Germinal center (tissue), 1 donor: Measurements from ENCODE around the gene VWCE.

ENCODE experiments used
- DNase-seq: peaks from one replicate; pipeline ENCODE4 v3.0.0; 2012; ENCODE audit warnings: mixed read lengths, low spot score

The VWCE gene, protein sequence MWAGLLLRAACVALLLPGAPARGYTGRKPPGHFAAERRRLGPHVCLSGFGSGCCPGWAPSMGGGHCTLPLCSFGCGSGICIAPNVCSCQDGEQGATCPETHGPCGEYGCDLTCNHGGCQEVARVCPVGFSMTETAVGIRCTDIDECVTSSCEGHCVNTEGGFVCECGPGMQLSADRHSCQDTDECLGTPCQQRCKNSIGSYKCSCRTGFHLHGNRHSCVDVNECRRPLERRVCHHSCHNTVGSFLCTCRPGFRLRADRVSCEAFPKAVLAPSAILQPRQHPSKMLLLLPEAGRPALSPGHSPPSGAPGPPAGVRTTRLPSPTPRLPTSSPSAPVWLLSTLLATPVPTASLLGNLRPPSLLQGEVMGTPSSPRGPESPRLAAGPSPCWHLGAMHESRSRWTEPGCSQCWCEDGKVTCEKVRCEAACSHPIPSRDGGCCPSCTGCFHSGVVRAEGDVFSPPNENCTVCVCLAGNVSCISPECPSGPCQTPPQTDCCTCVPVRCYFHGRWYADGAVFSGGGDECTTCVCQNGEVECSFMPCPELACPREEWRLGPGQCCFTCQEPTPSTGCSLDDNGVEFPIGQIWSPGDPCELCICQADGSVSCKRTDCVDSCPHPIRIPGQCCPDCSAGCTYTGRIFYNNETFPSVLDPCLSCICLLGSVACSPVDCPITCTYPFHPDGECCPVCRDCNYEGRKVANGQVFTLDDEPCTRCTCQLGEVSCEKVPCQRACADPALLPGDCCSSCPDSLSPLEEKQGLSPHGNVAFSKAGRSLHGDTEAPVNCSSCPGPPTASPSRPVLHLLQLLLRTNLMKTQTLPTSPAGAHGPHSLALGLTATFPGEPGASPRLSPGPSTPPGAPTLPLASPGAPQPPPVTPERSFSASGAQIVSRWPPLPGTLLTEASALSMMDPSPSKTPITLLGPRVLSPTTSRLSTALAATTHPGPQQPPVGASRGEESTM

GRCh38 chr11:61294717-61295595, at the start of gene VWCE:
Gene VWCE, minus strand, starts transcription at chr11:61295316. Its CDS starts 279 bp downstream, at chr11:61295037.
- peak; percentile 91 for DNase-seq

DNA sequence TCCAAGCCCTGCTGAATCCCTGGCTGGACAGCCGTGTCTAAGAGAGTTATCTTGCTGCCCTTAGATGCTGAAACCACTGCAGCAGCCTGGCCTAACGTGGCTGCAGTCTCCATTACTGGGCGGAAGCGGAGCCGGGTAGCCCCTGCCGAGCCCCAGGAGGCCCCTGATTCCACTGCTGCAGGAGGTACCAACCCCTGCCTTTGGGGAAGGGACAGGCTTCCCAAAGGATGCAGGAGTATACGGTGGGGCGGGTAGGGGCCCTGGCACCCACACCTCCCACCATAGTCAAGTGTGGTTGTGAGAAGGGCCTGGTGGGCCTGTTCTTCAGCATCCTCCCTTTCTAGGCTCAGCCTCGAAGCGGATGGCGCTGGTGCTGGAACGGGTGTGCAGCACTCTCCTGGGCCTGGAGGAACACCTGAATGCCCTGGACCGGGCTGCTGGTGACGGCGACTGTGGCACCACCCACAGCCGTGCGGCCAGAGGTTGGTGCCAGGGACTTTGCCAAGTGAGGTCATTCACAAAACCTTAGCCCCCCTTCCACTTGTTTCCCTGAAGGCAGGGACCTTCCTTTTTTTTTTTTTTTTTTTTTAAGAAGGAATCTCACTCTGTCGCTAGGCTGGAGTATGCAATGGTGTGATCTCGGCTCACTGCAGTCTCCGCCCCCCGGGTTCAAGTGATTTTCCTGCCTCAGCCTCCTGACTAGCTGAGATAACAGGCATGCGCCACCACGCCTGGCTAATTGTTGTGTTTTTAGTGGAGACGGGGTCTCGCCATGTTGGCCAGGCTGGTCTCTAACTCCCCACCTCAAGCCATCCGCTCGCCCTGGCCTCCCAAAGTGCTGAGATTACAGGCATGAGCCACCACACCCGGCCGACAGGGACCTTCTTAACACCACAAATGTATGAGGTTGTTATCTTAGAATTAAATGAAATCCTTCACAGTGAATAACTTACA, 49.0 kb upstream of the VWCE start:
- DNase-seq: no peak

DNA sequence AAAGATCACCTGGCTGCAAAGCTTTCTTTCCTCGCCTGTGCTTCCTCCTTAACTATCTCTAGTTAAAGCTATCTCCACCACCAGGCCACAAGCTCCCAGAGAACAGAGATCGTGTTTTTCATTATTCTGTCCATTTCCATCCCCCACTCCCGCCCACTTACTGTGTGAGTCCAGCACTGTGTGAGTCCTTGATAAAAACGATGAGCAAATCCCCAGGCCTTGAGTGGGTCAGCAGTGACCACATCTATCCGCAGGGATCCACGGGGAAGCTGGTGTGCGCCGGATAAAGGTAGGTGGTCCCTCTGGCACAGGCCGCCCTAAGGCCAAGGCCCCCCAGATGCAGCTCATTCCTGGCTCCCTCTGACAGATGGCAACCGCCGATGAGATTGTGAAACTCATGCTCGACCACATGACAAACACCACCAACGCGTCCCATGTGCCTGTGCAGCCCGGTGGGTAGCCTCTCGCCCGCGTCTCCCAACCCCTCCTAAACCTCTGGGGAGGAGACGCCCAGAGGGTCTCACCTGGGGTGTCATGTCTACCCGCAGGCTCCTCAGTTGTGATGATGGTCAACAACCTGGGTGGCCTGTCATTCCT, 47.2 kb upstream of the VWCE start:
- DNase-seq: no peak

GRCh38 chr11:61341706-61342105, 46.6 kb upstream of the VWCE start:
- DNase-seq: no peak

DNA sequence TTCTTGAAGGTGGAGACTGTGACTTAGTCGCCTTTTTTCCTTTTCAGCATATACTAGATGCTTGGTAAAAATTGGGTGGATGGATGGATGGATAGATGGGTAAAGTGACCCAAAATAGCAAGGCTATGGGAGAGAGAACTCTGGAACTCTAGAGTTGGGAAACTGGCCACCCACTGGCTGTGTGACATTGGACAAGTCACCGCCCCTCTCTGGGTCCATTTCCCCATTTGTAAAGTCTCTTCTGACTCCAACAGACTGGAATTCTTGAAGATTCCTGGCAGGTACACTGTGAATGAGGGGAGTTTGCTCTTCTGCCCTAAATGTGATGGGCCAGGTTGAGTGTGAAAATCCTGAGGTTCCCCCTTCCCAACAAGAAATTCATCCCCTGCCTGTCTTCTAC, 45.9 kb upstream of the VWCE start:
- DNase-seq: no peak

- no peak for DNase-seq
Measured at GRCh38 chr11:61339490-61339878, 44.4 kb upstream of the VWCE start.

GRCh38 chr11:61338783-61339489, 43.8 kb upstream of the VWCE start:
- no peak for DNase-seq

- DNase-seq: no peak
Measured at GRCh38 chr11:61337706-61338470, 42.8 kb upstream of the VWCE start.

GRCh38 chr11:61336171-61336935, 41.2 kb upstream of the VWCE start:
- DNase-seq: peak; percentile 88

GRCh38 chr11:61335355-61335710, 40.2 kb upstream of the VWCE start:
- no peak for DNase-seq

- no peak for DNase-seq
Measured at GRCh38 chr11:61334434-61335354, 39.6 kb upstream of the VWCE start.

- DNase-seq: no peak
Measured at GRCh38 chr11:61333550-61334433, 38.7 kb upstream of the VWCE start.

GRCh38 chr11:61332797-61333549, 37.9 kb upstream of the VWCE start, which contains the start of the genes DDB1 and TKFC:
Gene DDB1, minus strand, starts transcription at chr11:61333105. Its CDS starts 137 bp downstream, at chr11:61332968.
Gene TKFC, plus strand, starts transcription at chr11:61333228. Its CDS starts 1,501 bp downstream, at chr11:61334729.
- peak; percentile 95 for DNase-seq

DNA sequence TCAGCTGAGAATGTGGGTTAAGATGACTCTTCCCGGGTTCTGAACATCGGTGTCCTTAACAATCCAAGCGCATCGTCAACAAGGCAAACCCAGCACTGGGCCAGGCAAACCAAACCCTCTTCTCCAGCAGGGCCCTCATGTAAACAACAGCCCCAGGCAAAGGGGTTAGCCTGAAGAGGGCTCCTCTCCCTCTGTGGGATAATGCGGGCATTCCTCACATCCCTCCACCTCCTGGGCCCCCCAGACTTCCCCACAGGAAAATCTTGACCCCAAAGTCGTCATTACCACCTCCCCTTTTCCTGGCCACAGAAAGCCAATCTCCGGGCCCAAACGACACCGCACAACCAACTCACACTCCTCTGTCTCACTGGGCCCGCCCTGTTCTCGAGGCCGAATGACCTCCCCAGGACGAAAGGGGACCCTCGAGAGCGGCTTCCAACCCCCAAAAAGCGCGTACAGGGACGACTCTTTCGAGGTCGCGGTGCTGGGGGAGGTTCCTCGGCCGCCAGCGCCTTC, 37.2 kb upstream of the VWCE start:
- peak; percentile 35 for DNase-seq

- no peak for DNase-seq
Measured at GRCh38 chr11:61331651-61332050, 36.5 kb upstream of the VWCE start.
